Measurements from ENCODE around the gene ZNF239.
"Not testable (repeated sequence)": the region's sequence is repeated elsewhere in the genome, so short reads cannot be mapped to it uniquely, and the experiment has no call there.

ZNF239 gene

GRCh38 chr10:43574001-43574892 lies at the start of gene ZNF239:
ZNF239 (minus strand) TSS chr10:43574616; CDS start chr10:43558079, 16,537 bp downstream.
- DNase-seq (ENCODE audit: low read depth in 3 of 3, low spot score in 1 of 3) = peak; percentile 44 to 76 (median 59)

GRCh38 chr10:43623351-43623750 lies 48.9 kb upstream of the ZNF239 start:
- no peak for DNase-seq (ENCODE audit: low read depth in 3 of 3, low spot score in 1 of 3)

DNA sequence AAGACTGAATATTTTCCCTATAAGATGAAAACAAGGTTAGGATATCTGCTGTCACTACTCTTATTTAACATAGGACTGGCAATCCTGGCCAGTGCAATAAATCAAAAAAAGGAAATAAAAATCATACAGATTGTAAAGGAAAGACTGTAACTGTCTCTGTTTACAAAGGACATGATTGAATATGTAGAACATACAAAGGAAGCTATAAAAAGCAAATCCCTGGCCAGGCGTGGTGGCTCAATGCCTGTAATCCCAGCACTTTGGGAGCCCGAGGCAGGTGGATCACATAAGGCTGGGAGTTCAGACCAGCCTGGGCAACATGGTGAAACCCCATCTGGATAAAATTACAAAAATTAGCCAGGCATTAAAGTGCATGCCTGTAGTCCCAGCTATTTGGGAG lies 47.6 kb upstream of the ZNF239 start:
- no peak for DNase-seq (ENCODE audit: low read depth in 3 of 3, low spot score in 1 of 3)

DNA sequence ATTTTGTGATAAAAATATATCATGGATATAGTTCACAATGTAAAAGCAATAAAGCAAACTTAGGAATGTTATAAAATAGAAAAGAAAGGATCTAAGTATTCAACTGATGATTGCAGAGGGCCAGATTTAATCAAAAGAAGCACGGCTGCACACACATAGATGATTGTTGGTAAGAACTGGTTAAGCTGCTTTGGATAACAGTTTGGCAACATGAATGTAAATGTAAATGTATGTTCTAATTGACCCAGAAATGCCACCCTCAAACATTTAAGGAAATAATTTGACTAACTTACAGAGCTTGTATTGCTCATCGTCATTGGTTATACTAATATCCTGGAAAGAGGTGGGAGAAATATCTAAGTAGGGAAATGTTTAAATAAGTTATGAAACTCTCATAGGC lies 45.0 kb upstream of the ZNF239 start:
- DNase-seq (ENCODE audit: low read depth in 3 of 3, low spot score in 1 of 3) = no peak

DNA sequence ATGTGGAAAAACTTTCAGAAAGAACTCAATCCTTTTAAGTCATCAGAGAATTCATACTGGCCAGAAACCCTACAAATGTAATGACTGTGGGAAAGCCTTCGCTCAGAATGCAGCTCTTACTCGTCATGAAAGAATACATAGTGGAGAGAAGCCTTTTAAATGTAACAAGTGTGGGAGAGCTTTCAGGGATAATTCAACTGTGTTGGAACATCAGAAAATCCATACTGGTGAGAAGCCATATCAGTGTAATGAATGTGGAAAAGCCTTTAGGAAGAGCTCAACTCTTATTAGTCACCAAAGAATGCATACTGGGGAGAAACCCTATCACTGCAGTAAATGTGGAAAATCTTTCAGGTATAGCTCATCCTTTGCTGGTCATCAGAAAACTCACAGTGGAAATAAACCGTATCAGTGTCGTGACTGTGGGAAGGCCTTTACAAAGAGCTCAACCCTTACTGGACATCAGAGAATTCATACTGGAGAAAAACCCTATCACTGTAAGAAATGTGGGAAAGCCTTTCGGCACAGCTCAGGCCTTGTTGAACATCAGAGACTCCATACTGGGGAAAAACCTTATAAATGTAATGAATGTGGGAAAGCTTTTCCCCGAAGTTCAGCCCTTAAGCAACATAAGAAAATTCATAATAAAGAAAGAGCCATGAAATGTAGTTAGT lies 42.4 kb upstream of the ZNF239 start:
- no peak for DNase-seq (ENCODE audit: low read depth in 3 of 3, low spot score in 1 of 3)

- no peak for DNase-seq (ENCODE audit: low read depth in 3 of 3, low spot score in 1 of 3)
Measured at GRCh38 chr10:43610636-43611035, 36.2 kb upstream of the ZNF239 start.

GRCh38 chr10:43607199-43607573 lies 32.8 kb upstream of the ZNF239 start:
- DNase-seq (ENCODE audit: low read depth in 3 of 3, low spot score in 1 of 3) = no peak

GRCh38 chr10:43606323-43607198 lies 32.1 kb upstream of the ZNF239 start, which contains the start of gene ZNF485:
ZNF485 (plus strand) TSS chr10:43606438; CDS start chr10:43607051, 613 bp downstream.
- DNase-seq (ENCODE audit: low read depth in 3 of 3, low spot score in 1 of 3) = peak in 2 of 3 donors; percentile 33 to 62

- DNase-seq (ENCODE audit: low read depth in 3 of 3, low spot score in 1 of 3) = no peak
Measured at GRCh38 chr10:43605850-43606322, 31.5 kb upstream of the ZNF239 start.

- DNase-seq (ENCODE audit: low read depth in 3 of 3, low spot score in 1 of 3) = not testable (repeated sequence)
Measured at GRCh38 chr10:43601576-43601975, 27.2 kb upstream of the ZNF239 start.

- no peak for DNase-seq (ENCODE audit: low read depth in 3 of 3, low spot score in 1 of 3)
Measured at GRCh38 chr10:43599333-43599732, 24.9 kb upstream of the ZNF239 start.

- DNase-seq (ENCODE audit: low read depth in 3 of 3, low spot score in 1 of 3) = no peak
Measured at GRCh38 chr10:43598446-43598845, 24.0 kb upstream of the ZNF239 start.

DNA sequence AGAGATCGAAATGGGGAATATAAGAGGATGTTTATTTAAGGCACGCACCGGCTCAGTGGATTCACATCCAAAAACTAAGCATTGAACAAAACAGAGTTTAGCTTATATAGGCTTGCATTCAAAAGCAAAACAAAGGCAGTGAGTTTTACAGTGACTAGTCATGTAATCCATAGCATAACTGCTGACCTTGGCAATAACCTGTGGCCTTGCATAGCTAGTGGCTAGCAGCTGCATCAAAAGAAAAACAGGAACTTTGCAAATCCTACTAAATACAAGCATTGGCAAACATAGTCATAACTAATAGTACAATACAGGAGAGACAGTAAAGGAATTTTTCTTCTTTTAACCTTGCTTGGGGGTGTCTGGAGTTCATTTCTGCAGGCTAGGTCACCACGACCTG lies 22.1 kb upstream of the ZNF239 start:
- DNase-seq (ENCODE audit: low read depth in 3 of 3, low spot score in 1 of 3) = no peak

GRCh38 chr10:43595739-43596298 lies 21.4 kb upstream of the ZNF239 start:
- no peak for DNase-seq (ENCODE audit: low read depth in 3 of 3, low spot score in 1 of 3)

DNA sequence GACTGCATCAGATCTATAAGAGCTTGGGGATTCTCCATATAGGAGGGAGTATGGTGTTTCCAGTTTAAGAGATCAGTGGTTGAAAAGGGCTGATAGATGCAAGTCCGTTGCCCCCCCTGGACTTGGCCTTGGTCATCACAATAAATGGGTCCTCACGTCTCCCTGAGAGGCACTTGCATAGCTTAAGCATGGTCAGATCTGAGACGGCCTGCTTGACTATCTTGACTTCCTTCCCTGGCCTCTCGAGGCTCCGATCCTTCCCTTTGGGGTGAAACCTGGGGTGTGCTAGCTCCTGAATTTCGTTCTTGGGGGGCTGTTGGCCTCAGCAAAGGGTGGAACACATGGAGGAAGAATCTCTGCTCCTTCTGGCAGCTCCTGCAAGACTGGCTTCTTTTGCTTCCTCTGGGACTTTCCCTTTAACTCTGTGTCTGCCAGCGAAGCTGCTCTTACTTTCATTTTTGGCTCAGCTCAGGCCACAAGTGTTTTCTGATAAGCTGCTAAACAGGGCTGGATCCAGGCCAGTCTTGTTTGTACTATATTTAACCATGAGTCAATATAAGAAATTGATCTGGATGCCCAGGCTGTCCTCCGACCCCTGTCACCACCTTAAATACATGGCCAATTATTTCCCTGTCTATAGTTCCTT lies 20.7 kb upstream of the ZNF239 start:
- DNase-seq (ENCODE audit: low read depth in 3 of 3, low spot score in 1 of 3) = no peak

GRCh38 chr10:43591303-43591904 lies 17.0 kb upstream of the ZNF239 start:
- no peak for DNase-seq (ENCODE audit: low read depth in 3 of 3, low spot score in 1 of 3)

- not testable (repeated sequence) for DNase-seq (ENCODE audit: low read depth in 3 of 3, low spot score in 1 of 3)
Measured at GRCh38 chr10:43586730-43587115, 12.3 kb upstream of the ZNF239 start.

- no peak for DNase-seq (ENCODE audit: low read depth in 3 of 3, low spot score in 1 of 3)
Measured at GRCh38 chr10:43585981-43586729, 11.7 kb upstream of the ZNF239 start.

GRCh38 chr10:43585046-43585445 lies 10.6 kb upstream of the ZNF239 start:
- DNase-seq (ENCODE audit: low read depth in 3 of 3, low spot score in 1 of 3) = no peak
